ENCODE data around the gene CEMP1.

Gene CEMP1

GRCh38 chr16:2529061-2529931 is 1.9 kb downstream of the CEMP1 start:
- in situ Hi-C loops (cut with HindIII; ENCODE audit: low pct_unique_long_range_greater_than_20kb, low sequenced_read_pairs) = no loop called here
- TF ChIP-seq JUND (IDR thresholded peaks at IDR 0.05; ENCODE audit: low read depth) = no peak
- DNase-seq (ENCODE audit: low read depth in 1 of 2, low spot score in 1 of 2) = no peak

GRCh38 chr16:2528161-2529060 is 2.8 kb downstream of the CEMP1 start:
- no peak for TF ChIP-seq JUND (IDR thresholded peaks at IDR 0.05; ENCODE audit: low read depth)
- in situ Hi-C loops (cut with HindIII; ENCODE audit: low pct_unique_long_range_greater_than_20kb, low sequenced_read_pairs) = no loop called here
- DNase-seq (ENCODE audit: low read depth in 1 of 2, low spot score in 1 of 2) = no peak

- DNase-seq (ENCODE audit: low read depth in 1 of 2, low spot score in 1 of 2) = no peak
- no peak for TF ChIP-seq JUND (IDR thresholded peaks at IDR 0.05; ENCODE audit: low read depth)
- in situ Hi-C loops (cut with HindIII; ENCODE audit: low pct_unique_long_range_greater_than_20kb, low sequenced_read_pairs) = no loop called here
These were observed 3.5 kb downstream of the CEMP1 start for GRCh38 chr16:2527784-2528100.

DNA sequence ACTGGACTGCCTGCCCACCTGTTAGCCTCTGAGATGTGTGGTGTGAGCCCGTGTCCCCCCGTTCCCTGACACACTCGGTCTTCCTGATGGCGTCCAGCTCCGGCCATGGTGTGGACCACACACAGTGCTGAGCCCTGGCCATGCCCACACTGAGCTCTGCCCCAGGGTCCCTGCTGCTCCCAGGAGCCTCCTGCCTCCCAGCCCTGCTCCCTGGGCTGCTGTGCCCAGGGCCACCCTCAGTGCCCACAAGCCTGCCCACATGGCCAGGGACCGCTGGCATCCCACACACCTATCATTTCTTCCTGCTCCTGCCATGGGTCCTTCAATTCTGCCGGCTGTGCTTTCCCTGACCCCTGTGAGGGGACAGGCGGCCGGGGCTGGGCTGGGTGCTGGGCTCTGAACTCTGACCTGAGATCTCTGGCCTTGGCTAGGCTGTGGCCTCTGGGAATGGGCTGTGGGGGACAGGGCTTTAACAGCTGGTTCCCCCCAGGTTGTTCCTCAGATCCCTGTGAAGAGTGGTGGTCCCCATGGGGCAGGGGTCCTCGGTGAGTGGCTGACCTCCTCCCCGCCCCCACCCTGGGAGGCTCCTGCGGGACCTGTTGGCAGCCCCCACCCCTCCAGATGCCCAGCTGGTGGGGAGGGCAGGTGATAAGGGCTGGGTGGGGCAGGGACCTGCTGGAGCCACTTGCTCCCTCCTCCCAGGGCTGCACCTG is 4.0 kb downstream of the CEMP1 start:
- in situ Hi-C loops (cut with HindIII; ENCODE audit: low pct_unique_long_range_greater_than_20kb, low sequenced_read_pairs) = no loop called here

GRCh38 chr16:2526135-2526534 is 5.1 kb downstream of the CEMP1 start:
- no peak for TF ChIP-seq JUND (IDR thresholded peaks at IDR 0.05; ENCODE audit: low read depth)
- in situ Hi-C loops (cut with HindIII; ENCODE audit: low pct_unique_long_range_greater_than_20kb, low sequenced_read_pairs) = no loop called here
- DNase-seq (ENCODE audit: low read depth in 1 of 2, low spot score in 1 of 2) = no peak

More for the DNA sequence above, 4.0 kb downstream of the CEMP1 start:
- DNase-seq (ENCODE audit: low read depth in 1 of 2, low spot score in 1 of 2) = no peak
- no peak for TF ChIP-seq JUND (IDR thresholded peaks at IDR 0.05; ENCODE audit: low read depth)

GRCh38 chr16:2524339-2524938 is 6.8 kb downstream of the CEMP1 start:
- TF ChIP-seq JUND (IDR thresholded peaks at IDR 0.05; ENCODE audit: low read depth) = no peak
- in situ Hi-C loops (cut with HindIII; ENCODE audit: low pct_unique_long_range_greater_than_20kb, low sequenced_read_pairs) = no loop called here

GRCh38 chr16:2523801-2524231 is 7.4 kb downstream of the CEMP1 start:
- no peak for TF ChIP-seq JUND (IDR thresholded peaks at IDR 0.05; ENCODE audit: low read depth)
- no peak for DNase-seq (ENCODE audit: low read depth in 1 of 2, low spot score in 1 of 2)
- in situ Hi-C loops (cut with HindIII; ENCODE audit: low pct_unique_long_range_greater_than_20kb, low sequenced_read_pairs) = no loop called here

More at GRCh38 chr16:2524339-2524938, 6.8 kb downstream of the CEMP1 start:
- DNase-seq (ENCODE audit: low read depth in 1 of 2, low spot score in 1 of 2) = no peak

- in situ Hi-C loops (cut with HindIII; ENCODE audit: low pct_unique_long_range_greater_than_20kb, low sequenced_read_pairs) = no loop called here
- TF ChIP-seq JUND (IDR thresholded peaks at IDR 0.05; ENCODE audit: low read depth) = no peak
- DNase-seq (ENCODE audit: low read depth in 1 of 2, low spot score in 1 of 2) = no peak
These were observed 10.2 kb downstream of the CEMP1 start for GRCh38 chr16:2520784-2521531.

DNA sequence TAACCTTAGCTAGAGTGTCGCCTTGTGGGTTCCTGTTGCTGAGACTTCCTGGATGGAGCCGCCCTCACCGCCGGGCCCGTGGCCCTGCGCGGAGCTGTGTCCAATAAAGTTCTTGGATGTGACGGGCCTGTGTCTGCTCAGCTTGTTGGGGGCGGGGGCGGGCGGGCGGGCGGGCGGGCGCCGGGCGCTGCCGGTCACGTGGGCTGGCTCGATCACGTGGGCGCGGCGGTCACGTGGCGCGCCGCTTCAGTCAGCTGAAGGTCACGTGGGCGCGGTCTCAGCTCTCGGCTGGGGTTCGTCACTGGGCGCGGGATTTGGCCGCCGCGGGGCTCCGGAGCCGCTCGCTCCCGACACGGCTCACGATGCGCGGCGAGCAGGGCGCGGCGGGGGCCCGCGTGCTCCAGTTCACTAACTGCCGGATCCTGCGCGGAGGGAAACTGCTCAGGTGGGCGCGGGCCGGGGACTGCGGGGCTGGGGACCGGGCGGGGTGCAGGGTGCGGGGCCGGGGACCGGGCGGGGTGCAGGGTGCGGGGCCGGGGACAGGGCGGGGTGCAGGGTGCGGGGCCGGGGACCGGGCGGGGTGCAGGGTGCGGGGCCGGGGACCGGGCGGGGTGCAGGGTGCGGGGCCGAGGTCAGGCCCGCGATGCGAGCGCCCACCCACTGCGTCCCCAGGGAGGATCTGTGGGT is 11.0 kb downstream of the CEMP1 start, which contains the start of gene AMDHD2:
AMDHD2 (plus strand) TSS at position 275 of the 687 bp plus-strand sequence; CDS start at position 363, 88 bp downstream.
- in situ Hi-C loops (cut with HindIII; ENCODE audit: low pct_unique_long_range_greater_than_20kb, low sequenced_read_pairs) = no loop called here
- TF ChIP-seq JUND (IDR thresholded peaks at IDR 0.05; ENCODE audit: low read depth) = no peak
- DNase-seq (ENCODE audit: low read depth in 1 of 2, low spot score in 1 of 2) = peak; percentile 95 to 97

GRCh38 chr16:2519711-2520080 is 11.5 kb downstream of the CEMP1 start:
- in situ Hi-C loops (cut with HindIII; ENCODE audit: low pct_unique_long_range_greater_than_20kb, low sequenced_read_pairs) = no loop called here
- no peak for DNase-seq (ENCODE audit: low read depth in 1 of 2, low spot score in 1 of 2)
- no peak for TF ChIP-seq JUND (IDR thresholded peaks at IDR 0.05; ENCODE audit: low read depth)
